GM12878 (cell line): ENCODE results near the gene EXOC3L1. TPM values are rescaled to one million over a fixed set of nuclear protein-coding genes. Genes with fewer than 3 reads are reported as not detected.

Source experiments
- ATAC-seq: fragments of 200-7000 bp; cut with Tn5 transposase; 3 replicates; pipeline ENCODE4 v1.9.1; 2020; ENCODE audit warnings: mild to moderate bottlenecking, moderate library complexity
- BruUV-seq: library from RNA; stranded (reverse); fragments of 400-500 nt; replicated peaks from 2 replicates; lab custom pipeline; 2021; lab: Mats Ljungman, UMichigan
- CTCF ChIA-PET: fragments of 300-600 bp; sonication (Branson Sonifier 250); formaldehyde crosslinking; extraction: SDS; loops from one replicate; lab custom pipeline; 2021; ENCODE audit warnings: inconsistent platforms; lab: Yijun Ruan, JAX
- POLR2A ChIA-PET: fragments of 350-600 bp; formaldehyde crosslinking; extraction: SDS; loops from one replicate; lab custom pipeline; 2021; ENCODE audit warnings: inconsistent platforms; lab: Charles Lee
- RAD21 ChIA-PET: fragments of 300-600 bp; sonication (Branson Sonifier 250); formaldehyde crosslinking; loops from one replicate; lab custom pipeline; 2023; ENCODE audit warnings: antibody characterized with exemption; ENCODE audit not compliant: unreplicated experiment; lab: Charles Lee
- SMC1A ChIA-PET: fragments of 300-600 bp; sonication (Branson Sonifier 250); formaldehyde crosslinking; loops from one replicate; lab custom pipeline; 2023; ENCODE audit not compliant: unreplicated experiment, uncharacterized antibody; lab: Charles Lee
- DNase-seq: peaks from one replicate; pipeline ENCODE4 v3.0.0-alpha.2; 2011; ENCODE audit warnings: low read depth, low spot score
- FAIRE-seq: peaks from 3 replicates; lab custom pipeline; 2011; peaks lifted over from hg19 to GRCh38; lab: Jason Lieb, UNC
- H2AFZ ChIP-seq: 2 replicates; pipeline ENCODE4 v1.6.0; 2011; ENCODE audit warnings: low read depth, low read length, control low read depth; ENCODE audit not compliant: control insufficient read depth
- H3K27ac ChIP-seq: 2 replicates; pipeline ENCODE4 v1.5.1; 2011; ENCODE audit warnings: control low read depth; ENCODE audit not compliant: control insufficient read depth, insufficient read depth
- H3K27me3 ChIP-seq, 2 experiments: replicated peaks in 1 of 2; 2 replicates each; pipeline versions ENCODE4 v1.6.0 to v1.6.1; 2011; ENCODE audit warnings: low read length in 1 of 2; ENCODE audit not compliant: control insufficient read depth in 2 of 2, insufficient read depth in 2 of 2
- H3K36me3 ChIP-seq, 2 experiments: 2 replicates each; pipeline ENCODE4 v1.5.1; 2011; ENCODE audit warnings: low read length in 1 of 2; ENCODE audit not compliant: control insufficient read depth in 2 of 2, insufficient read depth in 2 of 2
- H3K4me1 ChIP-seq: 2 replicates; pipeline ENCODE4 v1.6.1; 2011; ENCODE audit warnings: mild to moderate bottlenecking, low read length, moderate library complexity, mixed read lengths; ENCODE audit not compliant: control insufficient read depth, insufficient read depth
- H3K4me2 ChIP-seq: 2 replicates; pipeline ENCODE4 v1.6.0; 2011; ENCODE audit warnings: control low read depth; ENCODE audit not compliant: control insufficient read depth, insufficient read depth
- H3K4me3 ChIP-seq: fragments of 200-600 bp; sonication (generic); 2 replicates; pipeline ENCODE4 v1.5.1; 2016
- H3K79me2 ChIP-seq: 2 replicates; pipeline ENCODE4 v1.6.0; 2011; ENCODE audit warnings: low read length; ENCODE audit not compliant: control insufficient read depth, insufficient read depth
- H3K9ac ChIP-seq: 2 replicates; pipeline ENCODE4 v1.8.0; 2011; ENCODE audit warnings: low read length, control low read depth, mixed read lengths; ENCODE audit not compliant: control insufficient read depth, insufficient read depth
- H3K9me3 ChIP-seq: replicated peaks from 3 replicates; pipeline ENCODE4 v1.5.1; 2011; ENCODE audit warnings: mild to moderate bottlenecking, low read length; ENCODE audit not compliant: control insufficient read depth, insufficient read depth
- H4K20me1 ChIP-seq: 2 replicates; pipeline ENCODE4 v1.6.0; 2011; ENCODE audit not compliant: control insufficient read depth, insufficient read depth
- BACH1 ChIP-seq: fragments of 450-650 bp; IDR thresholded peaks from 2 replicates; pipeline ENCODE4 v1.6.1; 2017; ENCODE audit warnings: mild to moderate bottlenecking, borderline replicate concordance
- BHLHE40 ChIP-seq, 2 experiments: fragments of 450-650 bp in 1 of 2; IDR thresholded peaks; 2 replicates each; pipeline ENCODE4 v1.6.1; 2011 to 2017; ENCODE audit warnings: low read depth in 2 of 2, borderline replicate concordance in 1 of 2, improper control_type of control experiment in 1 of 2, low read length in 1 of 2, mild to moderate bottlenecking in 1 of 2
- CBFB ChIP-seq: IDR thresholded peaks from 2 replicates; pipeline ENCODE4 v1.6.1; 2016; ENCODE audit warnings: antibody characterized with exemption, low read depth
- CHD1 ChIP-seq: IDR thresholded peaks from 2 replicates; pipeline ENCODE4 v1.6.1; 2012; ENCODE audit warnings: low read depth, low read length, improper control_type of control experiment
- CHD2 ChIP-seq: IDR thresholded peaks from 2 replicates; pipeline ENCODE4 v1.6.1; 2011; ENCODE audit warnings: low read depth, low read length, improper control_type of control experiment, borderline replicate concordance
- CREM ChIP-seq: IDR thresholded peaks from 2 replicates; pipeline ENCODE4 v1.6.1; 2014; ENCODE audit warnings: antibody characterized with exemption, low read depth
- DPF2 ChIP-seq: fragments of 450-650 bp; IDR thresholded peaks from 2 replicates; pipeline ENCODE4 v1.6.1; 2017; ENCODE audit warnings: mild to moderate bottlenecking
- E2F4 ChIP-seq: IDR thresholded peaks from 2 replicates; pipeline ENCODE4 v1.6.1; 2012; ENCODE audit warnings: low read depth, low read length, improper control_type of control experiment
- EGR1 ChIP-seq, 2 experiments: IDR thresholded peaks; 1 replicate in 1 of 2; 2 replicates in 1 of 2; pipeline ENCODE4 v1.6.1; 2011 to 2012; ENCODE audit warnings: low read depth in 2 of 2, low read length in 2 of 2, borderline replicate concordance in 1 of 2, mild to moderate bottlenecking in 1 of 2, moderate library complexity in 1 of 2
- FOS ChIP-seq: IDR thresholded peaks from 3 replicates; pipeline ENCODE4 v1.6.1; 2011; ENCODE audit warnings: borderline replicate concordance; ENCODE audit not compliant: insufficient read length; ENCODE audit errors: extremely low read depth
- HDAC2 ChIP-seq: fragments of 200-600 bp; sonication (generic); IDR thresholded peaks from 2 replicates; pipeline ENCODE4 v1.6.1; 2017
- IKZF1 ChIP-seq: fragments of 450-650 bp; conservative IDR thresholded peaks from 2 replicates; pipeline ENCODE4 v1.6.1; 2017; ENCODE audit warnings: antibody characterized with exemption, mild to moderate bottlenecking
- KLF5 ChIP-seq: fragments of 450-650 bp; IDR thresholded peaks from 2 replicates; pipeline ENCODE4 v1.6.1; 2014; ENCODE audit warnings: mild to moderate bottlenecking; ENCODE audit not compliant: partially characterized antibody
- LARP7 ChIP-seq: fragments of 450-650 bp; IDR thresholded peaks from 2 replicates; pipeline ENCODE4 v1.6.1; 2017; ENCODE audit warnings: mild to moderate bottlenecking
- MXI1 ChIP-seq: fragments of 150-350 bp; IDR thresholded peaks from 2 replicates; pipeline ENCODE4 v1.6.1; 2011; ENCODE audit warnings: low read depth, mild to moderate bottlenecking, inconsistent platforms, low read length, improper control_type of control experiment
- NR2C1 ChIP-seq: fragments of 450-650 bp; IDR thresholded peaks from 2 replicates; pipeline ENCODE4 v1.6.1; 2017; ENCODE audit warnings: antibody characterized with exemption, mild to moderate bottlenecking, moderate library complexity
- NR2C2 ChIP-seq: IDR thresholded peaks from 2 replicates; pipeline ENCODE4 v1.6.1; 2011; ENCODE audit warnings: borderline replicate concordance, low read depth; ENCODE audit not compliant: control insufficient read depth, insufficient read length
- RUNX3 ChIP-seq: IDR thresholded peaks from 2 replicates; pipeline ENCODE4 v1.6.1; 2012; ENCODE audit warnings: low read length, inconsistent platforms
- SMARCA5 ChIP-seq: fragments of 450-650 bp; IDR thresholded peaks from 2 replicates; pipeline ENCODE4 v1.6.1; 2017; ENCODE audit warnings: mild to moderate bottlenecking
- SMC3 ChIP-seq: IDR thresholded peaks from 2 replicates; pipeline ENCODE4 v1.6.1; 2011; ENCODE audit warnings: low read length, improper control_type of control experiment, borderline replicate concordance
- TARDBP ChIP-seq: IDR thresholded peaks from 2 replicates; pipeline ENCODE4 v1.6.1; 2016; ENCODE audit warnings: borderline replicate concordance
- ZNF207 ChIP-seq: fragments of 450-650 bp; IDR thresholded peaks from 2 replicates; pipeline ENCODE4 v1.6.1; 2014; ENCODE audit warnings: antibody characterized with exemption, mild to moderate bottlenecking, borderline replicate concordance
- ZZZ3 ChIP-seq: IDR thresholded peaks from 2 replicates; pipeline ENCODE4 v1.6.1; 2011; ENCODE audit warnings: low read depth; ENCODE audit not compliant: control insufficient read depth, insufficient read length
- WGBS: methylation state at CpG from one replicate; pipeline ENCODE4 v1.1.6; 2016; ENCODE audit warnings: low lambda C conversion rate; ENCODE audit not compliant: insufficient replicate concordance, insufficient coverage; ENCODE audit errors: missing lambda C conversion rate; 5-methylcytosine and 5-hydroxymethylcytosine counted together
- in situ Hi-C: fragments of 300-500 bp; cut with MboI; formaldehyde crosslinking; loops from 9 replicates; pipeline ENCODE4 v1.14.3; 2018; ENCODE audit warnings: mixed read lengths
- intact Hi-C: fragments of 100-400 bp; cut with micrococcal nuclease; formaldehyde crosslinking; loops from one replicate; pipeline ENCODE4 v1.14.2; 2022; ENCODE audit not compliant: unreplicated experiment
- polyA plus RNA-seq, 11 experiments: library from polyadenylated mRNA; depleted of rRNA in 4 of 11; unstranded in 6 of 11; stranded (reverse) in 5 of 11; fragments of >200 nt; fragmentation: Nextera tagmentation in 4 of 11; fragmentation: Illumina TruSeq in 1 of 11; extraction: Ambion mirVana in 4 of 11; extraction: Trizol in 1 of 11; gene quantifications; 1 replicate in 1 of 11; 2 replicates in 10 of 11; pipeline versions ENCODE4 v1.2.1 to v1.2.3, GENCODE V29; 2011 to 2016; ENCODE audit warnings: inconsistent platforms in 2 of 11, missing spikeins in 2 of 11, low read depth in 1 of 11
- total RNA-seq, 4 experiments: library from RNA; depleted of rRNA in 3 of 4; stranded (reverse); fragments of >200 nt in 3 of 4; fragmentation: Illumina TruSeq in 1 of 4; extraction: Trizol in 1 of 4; gene quantifications; 2 replicates each; pipeline versions ENCODE4 v1.2.1 to v1.2.3, GENCODE V29; 2013 to 2021
- TF ChIP-seq, protein P1 (sequence below): fragments of 450-650 bp; IDR thresholded peaks from 2 replicates; pipeline ENCODE4 v1.6.1; 2017; ENCODE audit warnings: antibody characterized with exemption, mild to moderate bottlenecking, moderate library complexity

EXOC3L1 gene
- total and polyA plus RNA-seq, 10 of the 15 experiments (the other 5 are each of a cell fraction or from before 2014, with no cell fraction given) = 0.07 to 0.42 TPM; not detected in 8

DNA sequence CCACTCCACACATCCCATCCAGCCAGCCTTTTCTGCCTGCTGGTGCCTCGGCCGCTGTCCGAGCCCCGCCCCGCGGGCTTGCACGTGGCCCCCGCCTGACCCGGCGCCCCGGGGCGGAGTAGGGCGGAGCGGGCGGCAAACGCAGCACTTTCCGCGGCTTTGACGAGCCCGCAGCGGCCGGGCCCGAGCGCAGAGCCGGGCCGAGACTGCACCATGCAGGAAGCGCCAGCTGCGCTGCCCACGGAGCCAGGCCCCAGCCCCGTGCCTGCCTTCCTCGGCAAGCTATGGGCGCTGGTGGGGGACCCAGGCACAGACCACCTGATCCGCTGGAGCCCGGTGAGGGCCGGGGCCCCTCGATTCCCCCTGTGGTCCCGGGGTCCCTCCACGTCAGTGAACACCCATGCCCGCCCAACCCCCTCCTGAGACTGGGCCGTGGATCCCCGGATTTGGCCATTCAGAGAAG, 25.3 kb downstream of the EXOC3L1 start, which contains the start of gene HSF4:
HSF4 (plus strand) TSS at position 147 of the 463 bp plus-strand sequence; CDS start at position 214, 67 bp downstream.
- Histone ChIP-seq H4K20me1 (no peaks in the 10 kb centered on the region; the same call in 1 of the 2 replicates), H3K4me3 (peak within 1 kb of the TSS; percentile 53; the same call in 1 of the 2 replicates), H3K9me3 (no peaks in the 10 kb centered on the region; the same call in 2 of the 3 replicates), H3K9ac (no peak within 1 kb of the TSS; the same call in 1 of the 2 replicates), H3K79me2 (no peaks in the 10 kb centered on the region; the same call in 1 of the 2 replicates), H2AFZ (peak within 1 kb of the TSS; percentile 70), H3K27ac (no peak within 1 kb of the TSS), H3K4me1 (peaks cover 42% of the 10 kb centered on the region), H3K36me3 (no peaks in the 10 kb centered on the region), H3K4me2 (peak within 1 kb of the TSS; percentile 83), H3K27me3 (peaks cover 2 to 18% of the 10 kb centered on the region in 2 experiments)
- intact Hi-C loops = no loop called here
- ChIA-PET SMC1A (no interaction called here), RAD21 (no interaction called here), CTCF (no interaction called here), POLR2A (interaction anchor here (8.2 kb wide), 1 partner anchor 8 kb away, joined by 137 read pairs; the partner anchor contains the start of gene NOL3)
- FAIRE-seq (no peak), ATAC-seq (peak; percentile 2), DNase-seq (no peak)
- 1% methylated on average over 12 of the region's 41 CpGs for WGBS
- BruUV-seq = no TSS peak
- in situ Hi-C loops = no loop called here
- TF ChIP-seq BHLHE40 (IDR thresholded peaks at IDR 0.05; ENCODE audit: borderline replicate concordance in 1 of 2, low read depth in 2 of 2, low read length in 1 of 2) = peak; percentile 80 to 93; a peak in 3 of 4 replicates
- peak; percentile 59 for TF ChIP-seq DPF2
- TF ChIP-seq CREM = no peak
- TF ChIP-seq BACH1 = peak; percentile 37; the same call in 1 of the 2 replicates
- TF ChIP-seq ZZZ3 = no peak
- 0 out of 2 replicates have a peak, but pooled peaks have one; percentile 17 for TF ChIP-seq NR2C1
- TF ChIP-seq TARDBP = no peak
- TF ChIP-seq E2F4 = no peak
- no peak for TF ChIP-seq RUNX3
- TF ChIP-seq EGR1 (IDR thresholded peaks at IDR 0.05; ENCODE audit: borderline replicate concordance in 1 of 2, low read depth in 2 of 2, low read length in 2 of 2) = no peak
- 0 out of 2 replicates have a peak, but pooled peaks have one; percentile 22 for TF ChIP-seq LARP7
- no peak for TF ChIP-seq CBFB
- no peak for TF ChIP-seq KLF5
- no peak for TF ChIP-seq HDAC2
- TF ChIP-seq NR2C2 = no peak
- no peak for TF ChIP-seq ZNF207
- TF ChIP-seq MXI1 = peak; percentile 61; the same call in 1 of the 2 replicates
- TF ChIP-seq CHD1 = no peak
- TF ChIP-seq SMC3 = no peak
- 0 out of 2 replicates have a peak, but pooled peaks have one; percentile 37 for TF ChIP-seq IKZF1
- no peak for TF ChIP-seq FOS
- TF ChIP-seq SMARCA5 = peak; percentile 39; the same call in 1 of the 2 replicates
- TF ChIP-seq, protein P1, sequence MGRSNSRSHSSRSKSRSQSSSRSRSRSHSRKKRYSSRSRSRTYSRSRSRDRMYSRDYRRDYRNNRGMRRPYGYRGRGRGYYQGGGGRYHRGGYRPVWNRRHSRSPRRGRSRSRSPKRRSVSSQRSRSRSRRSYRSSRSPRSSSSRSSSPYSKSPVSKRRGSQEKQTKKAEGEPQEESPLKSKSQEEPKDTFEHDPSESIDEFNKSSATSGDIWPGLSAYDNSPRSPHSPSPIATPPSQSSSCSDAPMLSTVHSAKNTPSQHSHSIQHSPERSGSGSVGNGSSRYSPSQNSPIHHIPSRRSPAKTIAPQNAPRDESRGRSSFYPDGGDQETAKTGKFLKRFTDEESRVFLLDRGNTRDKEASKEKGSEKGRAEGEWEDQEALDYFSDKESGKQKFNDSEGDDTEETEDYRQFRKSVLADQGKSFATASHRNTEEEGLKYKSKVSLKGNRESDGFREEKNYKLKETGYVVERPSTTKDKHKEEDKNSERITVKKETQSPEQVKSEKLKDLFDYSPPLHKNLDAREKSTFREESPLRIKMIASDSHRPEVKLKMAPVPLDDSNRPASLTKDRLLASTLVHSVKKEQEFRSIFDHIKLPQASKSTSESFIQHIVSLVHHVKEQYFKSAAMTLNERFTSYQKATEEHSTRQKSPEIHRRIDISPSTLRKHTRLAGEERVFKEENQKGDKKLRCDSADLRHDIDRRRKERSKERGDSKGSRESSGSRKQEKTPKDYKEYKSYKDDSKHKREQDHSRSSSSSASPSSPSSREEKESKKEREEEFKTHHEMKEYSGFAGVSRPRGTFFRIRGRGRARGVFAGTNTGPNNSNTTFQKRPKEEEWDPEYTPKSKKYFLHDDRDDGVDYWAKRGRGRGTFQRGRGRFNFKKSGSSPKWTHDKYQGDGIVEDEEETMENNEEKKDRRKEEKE = no peak
- no peak for TF ChIP-seq CHD2
